GM12878 (cell line): ENCODE data around the gene CRIM1.

Source experiments
- FOXK2 ChIP-seq: fragments of 450-650 bp; IDR thresholded peaks from 2 replicates; pipeline ENCODE4 v1.6.1; 2017; ENCODE audit warnings: mild to moderate bottlenecking, moderate library complexity
- KDM1A ChIP-seq: fragments of 200-600 bp; sonication (generic); IDR thresholded peaks from 2 replicates; pipeline ENCODE4 v1.6.1; 2016; ENCODE audit warnings: borderline replicate concordance
- POLR2A ChIP-seq: IDR thresholded peaks from 2 replicates; pipeline ENCODE4 v1.6.1; 2011; ENCODE audit warnings: low read depth, mild to moderate bottlenecking, low read length

DNA sequence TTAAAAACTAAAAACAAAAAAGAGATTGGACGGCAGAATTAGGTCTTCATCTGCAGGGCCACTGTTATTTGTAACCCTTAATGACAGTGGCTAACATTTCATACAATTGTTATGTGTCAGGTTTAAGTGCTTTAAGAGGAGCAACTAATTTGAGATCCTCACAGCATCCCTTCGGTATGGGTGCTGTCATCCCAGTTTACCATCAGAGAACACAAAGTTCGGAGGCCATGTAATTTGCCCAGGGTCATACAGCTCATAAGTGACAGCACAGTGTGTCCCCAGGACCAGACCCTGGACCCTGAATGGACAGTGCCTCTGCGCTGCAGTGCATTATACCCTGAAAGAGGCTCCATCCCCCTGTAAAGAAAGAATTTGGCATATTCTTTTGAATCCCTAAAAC is 127.7 kb downstream of the CRIM1 start:
- no peak for TF ChIP-seq FOXK2
- TF ChIP-seq KDM1A: no peak
- TF ChIP-seq POLR2A: no peak
